ENCODE data around the gene UBE2V1. TPM values are rescaled to one million over a fixed set of nuclear protein-coding genes. Genes with fewer than 3 reads are reported as not detected.

Gene UBE2V1
- total RNA-seq, 2 experiments from 2014 or later, result 57.3 to 143 TPM

DNA sequence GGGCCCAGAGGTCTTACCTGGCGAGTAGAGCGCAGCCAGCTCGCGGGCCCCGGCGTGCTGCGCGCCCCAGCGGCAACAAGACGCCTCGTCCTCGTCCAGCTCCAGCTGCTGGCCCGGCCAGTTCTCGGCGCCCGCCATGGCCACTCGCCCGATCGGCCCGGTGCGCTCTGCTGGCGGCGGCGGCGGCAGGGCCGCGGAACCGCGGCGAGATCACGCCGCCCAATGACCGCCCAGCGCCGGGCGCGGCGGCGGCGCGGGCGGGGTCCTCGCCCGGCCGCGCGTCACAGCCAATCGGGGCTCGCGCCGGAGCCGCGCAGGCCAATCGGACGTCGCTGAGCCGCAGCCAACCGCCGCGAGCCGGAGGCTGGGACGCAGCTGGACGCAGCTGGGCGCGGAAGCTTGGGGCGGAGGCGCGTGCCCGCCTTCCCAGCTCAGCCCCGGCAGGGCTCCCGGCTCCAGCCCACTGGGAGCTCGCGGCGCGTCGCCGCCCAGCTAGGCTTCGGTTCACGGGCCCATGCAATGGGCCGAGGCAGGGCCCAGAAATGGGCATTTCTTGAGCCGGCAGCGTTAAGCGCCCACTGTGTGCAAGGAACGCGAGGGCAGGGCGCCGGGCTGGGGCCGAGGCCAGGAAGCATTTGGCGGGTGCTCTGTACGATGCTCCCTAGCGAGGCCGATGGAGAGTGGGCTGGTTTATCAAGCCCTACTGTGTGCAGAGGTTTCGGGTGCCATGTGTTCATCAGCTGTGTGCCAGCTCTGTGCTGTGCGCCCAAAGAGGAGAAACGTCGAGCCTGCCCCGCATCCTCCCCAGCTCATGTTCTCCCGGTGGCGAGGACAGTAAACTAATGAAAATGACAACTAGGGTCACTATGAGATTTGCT is 40.8 kb upstream of the UBE2V1 start, which contains the start of gene PEDS1:
PEDS1 (minus strand) TSS at position 224 of the 878 bp plus-strand sequence; CDS start at position 138, 86 bp downstream.
- Histone ChIP-seq H3K4me3 (ENCODE audit: low read depth, low read length, poor library complexity, severe bottlenecking) (peak within 1 kb of the TSS; percentile 96), H3K79me2 (ENCODE audit: insufficient read depth, low read depth, low read length) (peaks cover 11% of the 10 kb centered on the region; the same call in 1 of the 2 replicates), H3K4me2 (ENCODE audit: low read length) (peak within 1 kb of the TSS; percentile 95), H3K4me1 (ENCODE audit: insufficient read depth, low read length, poor library complexity, severe bottlenecking) (peaks cover 20% of the 10 kb centered on the region), H3K36me3 (ENCODE audit: insufficient read depth, low read length) (no peaks in the 10 kb centered on the region), H4K20me1 (ENCODE audit: insufficient read depth, low read length) (no peaks in the 10 kb centered on the region), H3K27ac (ENCODE audit: low read depth, low read length, poor library complexity, severe bottlenecking) (no peak within 1 kb of the TSS), H3K9me2 (ENCODE audit: insufficient read depth, low read length) (no peaks in the 10 kb centered on the region), H3K9me3 (ENCODE audit: low read length) (no peaks in the 10 kb centered on the region), H2AFZ (ENCODE audit: low read length) (peak within 1 kb of the TSS; percentile 96)
- peak; percentile 92 for DNase-seq (ENCODE audit: low spot score)
- no peak for TF ChIP-seq EZH2phosphoT487 (IDR thresholded peaks at IDR 0.05; ENCODE audit: borderline replicate concordance, low read depth, low read length)
- BruUV-seq (replicated peaks), result no TSS peak
- CTCF ChIA-PET (ENCODE audit: unreplicated experiment), result interaction anchor here (0.6 to 1.3 kb wide), 6 partner anchors 10 to 343 kb away, joined by 3 to 6 read pairs (median 3); no protein-coding TSS in a partner anchor
- intact Hi-C loops (cut with micrococcal nuclease; ENCODE audit: unreplicated experiment), result loop anchor here (5.0 kb wide), 1 partner anchor 216 kb away; the partner anchor contains the start of gene RNF114
- POLR2A ChIA-PET, result interaction anchor here (0.6 to 2.9 kb wide), 11 partner anchors 9 to 334 kb away, joined by 3 to 32 read pairs (median 5); partner anchors contain the start of gene UBE2V1

DNA sequence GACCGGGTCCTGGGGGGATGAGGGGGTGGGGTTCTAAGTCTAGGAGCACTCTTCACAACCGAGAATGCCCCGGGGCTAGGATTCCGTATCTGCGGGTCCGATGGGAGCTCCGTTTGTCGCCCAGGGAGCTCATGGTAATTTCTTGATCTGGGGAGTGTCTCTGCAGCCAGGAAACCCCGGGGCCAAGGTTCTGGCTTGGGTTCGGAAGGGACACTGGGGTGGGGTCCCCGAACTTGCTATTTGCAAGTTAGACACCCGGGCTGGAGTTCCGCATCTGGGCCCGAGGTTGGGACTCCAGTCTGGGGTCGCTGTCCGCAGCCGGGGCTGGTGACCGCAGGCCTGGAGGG is 40.2 kb upstream of the UBE2V1 start:
- H3K4me3 ChIP-seq (ENCODE audit: low read depth, low read length, poor library complexity, severe bottlenecking), result peak overlapping the region; percentile 96
- peak; percentile 24 for DNase-seq (ENCODE audit: low spot score)
- ChIA-PET POLR2A (interaction anchor here (0.5 to 2.9 kb wide), 9 partner anchors 16 to 588 kb away, joined by 3 to 32 read pairs (median 5); partner anchors contain the start of gene UBE2V1), CTCF (ENCODE audit: unreplicated experiment) (interaction anchor here (0.6 to 1.3 kb wide), 6 partner anchors 10 to 82 kb away, joined by 3 to 6 read pairs (median 3); no protein-coding TSS in a partner anchor)
- peaks cover 4% of the 10 kb centered on the region; the same call in 1 of the 2 replicates for H3K36me3 ChIP-seq (ENCODE audit: insufficient read depth, low read length)
- peaks cover 11% of the 10 kb centered on the region; the same call in 1 of the 2 replicates for H3K79me2 ChIP-seq (ENCODE audit: insufficient read depth, low read depth, low read length)
- peak overlapping the region; percentile 76; the same call in 1 of the 2 replicates for H2AFZ ChIP-seq (ENCODE audit: low read length)
- no peaks in the 10 kb centered on the region for H3K9me3 ChIP-seq (ENCODE audit: low read length)
- H3K27ac ChIP-seq (ENCODE audit: low read depth, low read length, poor library complexity, severe bottlenecking), result no peak overlapping the region
- H3K4me2 ChIP-seq (ENCODE audit: low read length), result peak overlapping the region; percentile 95
- no peaks in the 10 kb centered on the region for H3K9me2 ChIP-seq (ENCODE audit: insufficient read depth, low read length)
- intact Hi-C loops (cut with micrococcal nuclease; ENCODE audit: unreplicated experiment), result loop anchor here (5.0 kb wide), 1 partner anchor 216 kb away; the partner anchor contains the start of gene RNF114
- BruUV-seq (replicated peaks), result no TSS peak
- H4K20me1 ChIP-seq (ENCODE audit: insufficient read depth, low read length), result no peaks in the 10 kb centered on the region
- H3K4me1 ChIP-seq (ENCODE audit: insufficient read depth, low read length, poor library complexity, severe bottlenecking), result peaks cover 20% of the 10 kb centered on the region
- TF ChIP-seq, protein P1, sequence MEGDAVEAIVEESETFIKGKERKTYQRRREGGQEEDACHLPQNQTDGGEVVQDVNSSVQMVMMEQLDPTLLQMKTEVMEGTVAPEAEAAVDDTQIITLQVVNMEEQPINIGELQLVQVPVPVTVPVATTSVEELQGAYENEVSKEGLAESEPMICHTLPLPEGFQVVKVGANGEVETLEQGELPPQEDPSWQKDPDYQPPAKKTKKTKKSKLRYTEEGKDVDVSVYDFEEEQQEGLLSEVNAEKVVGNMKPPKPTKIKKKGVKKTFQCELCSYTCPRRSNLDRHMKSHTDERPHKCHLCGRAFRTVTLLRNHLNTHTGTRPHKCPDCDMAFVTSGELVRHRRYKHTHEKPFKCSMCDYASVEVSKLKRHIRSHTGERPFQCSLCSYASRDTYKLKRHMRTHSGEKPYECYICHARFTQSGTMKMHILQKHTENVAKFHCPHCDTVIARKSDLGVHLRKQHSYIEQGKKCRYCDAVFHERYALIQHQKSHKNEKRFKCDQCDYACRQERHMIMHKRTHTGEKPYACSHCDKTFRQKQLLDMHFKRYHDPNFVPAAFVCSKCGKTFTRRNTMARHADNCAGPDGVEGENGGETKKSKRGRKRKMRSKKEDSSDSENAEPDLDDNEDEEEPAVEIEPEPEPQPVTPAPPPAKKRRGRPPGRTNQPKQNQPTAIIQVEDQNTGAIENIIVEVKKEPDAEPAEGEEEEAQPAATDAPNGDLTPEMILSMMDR (conservative IDR thresholded peaks at IDR 0.05; ENCODE audit: low read length), result no peak
- no peak for TF ChIP-seq EZH2phosphoT487 (IDR thresholded peaks at IDR 0.05; ENCODE audit: borderline replicate concordance, low read depth, low read length)
